Endothelial cell of umbilical vein (primary cell): ENCODE data around the gene PARD3B. TPM values are rescaled to one million over a fixed set of nuclear protein-coding genes. Genes with fewer than 3 reads are reported as not detected.

Experiments
- BruUV-seq: library from RNA; stranded (reverse); fragments of 400-500 nt; replicated peaks from 2 replicates; lab custom pipeline; 2021; lab: Mats Ljungman, UMichigan
- CTCF ChIA-PET: fragments of 300-600, 350-600 bp; sonication (Branson Sonifier 250); formaldehyde crosslinking; loops from one replicate; lab custom pipeline; 2021; ENCODE audit warnings: antibody characterized with exemption, inconsistent platforms; lab: Charles Lee
- POLR2A ChIA-PET: fragments of 300-600, 350-600 bp; sonication (Branson Sonifier 250); formaldehyde crosslinking; loops from one replicate; lab custom pipeline; 2021; ENCODE audit warnings: antibody characterized with exemption, inconsistent platforms; lab: Charles Lee
- DNase-seq: peaks from one replicate; pipeline ENCODE4 v3.0.0-alpha.2; 2011; ENCODE audit warnings: low read depth, low spot score
- FAIRE-seq: peaks from 2 replicates; lab custom pipeline; 2011; peaks lifted over from hg19 to GRCh38; lab: Jason Lieb, UNC
- H2AFZ ChIP-seq: 2 replicates; pipeline ENCODE4 v1.6.0; 2012; ENCODE audit warnings: low read depth, low read length, control low read depth, inconsistent platforms
- H3K27ac ChIP-seq: 2 replicates; pipeline ENCODE4 v1.5.1; 2011; ENCODE audit warnings: low read depth, mild to moderate bottlenecking, control low read depth, low read length, moderate library complexity; ENCODE audit not compliant: insufficient read depth
- H3K27me3 ChIP-seq, 2 experiments: 2 replicates each; pipeline versions ENCODE4 v1.6.0 to v1.6.1; 2011; ENCODE audit warnings: low read length in 2 of 2, mixed read lengths in 1 of 2; ENCODE audit not compliant: control insufficient read depth in 2 of 2, insufficient read depth in 2 of 2
- H3K36me3 ChIP-seq, 2 experiments: 2 replicates in 1 of 2; 3 replicates in 1 of 2; pipeline ENCODE4 v1.5.1; 2011; ENCODE audit warnings: low read length in 2 of 2, mild to moderate bottlenecking in 1 of 2, moderate library complexity in 1 of 2; ENCODE audit not compliant: control insufficient read depth in 2 of 2, insufficient read depth in 2 of 2; ENCODE audit errors: extremely low read depth in 1 of 2
- H3K4me1 ChIP-seq: 3 replicates; pipeline ENCODE4 v1.5.1; 2011; ENCODE audit warnings: mild to moderate bottlenecking, low read length; ENCODE audit not compliant: control insufficient read depth, insufficient read depth; ENCODE audit errors: extremely low read depth
- H3K4me2 ChIP-seq: 2 replicates; pipeline ENCODE4 v1.6.1; 2011; ENCODE audit warnings: low read length, control low read depth, mixed read lengths; ENCODE audit not compliant: insufficient read depth
- H3K4me3 ChIP-seq, 3 experiments: fragments of 200-600 bp in 1 of 3; sonication (generic), shearing (Covaris generic) in 1 of 3; replicated peaks in 1 of 3; 2 replicates each; pipeline ENCODE4 v1.5.1; 2011 to 2016; ENCODE audit warnings: control low read depth in 3 of 3, low read length in 3 of 3, mild to moderate bottlenecking in 2 of 3, inconsistent platforms in 1 of 3, low read depth in 1 of 3, moderate library complexity in 1 of 3; ENCODE audit not compliant: insufficient read depth in 1 of 3
- H3K79me2 ChIP-seq: 2 replicates; pipeline ENCODE4 v1.6.0; 2012; ENCODE audit warnings: low read length, inconsistent platforms; ENCODE audit not compliant: control insufficient read depth, insufficient read depth
- H3K9ac ChIP-seq: replicated peaks from 2 replicates; pipeline ENCODE3; 2011; ENCODE audit warnings: low read length, control low read depth; ENCODE audit not compliant: insufficient read depth; ENCODE audit errors: extremely low read depth
- H3K9me1 ChIP-seq: replicated peaks from 3 replicates; pipeline ENCODE4 v1.6.0; 2011; ENCODE audit warnings: mild to moderate bottlenecking, low read length; ENCODE audit not compliant: control insufficient read depth, insufficient read depth; ENCODE audit errors: extremely low read depth
- H3K9me3 ChIP-seq: replicated peaks from 2 replicates; pipeline ENCODE4 v1.5.1; 2012; ENCODE audit warnings: low read length, inconsistent platforms; ENCODE audit not compliant: control insufficient read depth, insufficient read depth
- H4K20me1 ChIP-seq: replicated peaks from 2 replicates; pipeline ENCODE3; 2011; ENCODE audit warnings: mild to moderate bottlenecking, low read length; ENCODE audit not compliant: control insufficient read depth, insufficient read depth; ENCODE audit errors: extremely low read depth
- CTCF ChIP-seq, 2 donors: IDR thresholded peaks; 1 replicate in 1 of 2; 2 replicates in 1 of 2; pipeline ENCODE4 v1.5.1; 2011; ENCODE audit warnings: low read length in 2 of 2, mild to moderate bottlenecking in 2 of 2, moderate library complexity in 2 of 2, control low read depth in 1 of 2, inconsistent platforms in 1 of 2, low read depth in 1 of 2; ENCODE audit not compliant: insufficient read depth in 1 of 2; ENCODE audit errors: extremely low read depth in 1 of 2
- EZH2 ChIP-seq: IDR thresholded peaks from 2 replicates; pipeline ENCODE4 v1.6.1; 2012; ENCODE audit warnings: borderline replicate concordance, low read depth, mild to moderate bottlenecking, moderate library complexity, low read length, inconsistent platforms; ENCODE audit not compliant: severe bottlenecking
- FOS ChIP-seq: IDR thresholded peaks from 2 replicates; pipeline ENCODE4 v1.6.1; 2011; ENCODE audit warnings: mild to moderate bottlenecking, low read length, moderate library complexity, borderline replicate concordance; ENCODE audit not compliant: insufficient read depth
- GATA2 ChIP-seq: IDR thresholded peaks from 2 replicates; pipeline ENCODE4 v1.7.0; 2011; ENCODE audit warnings: low read depth, mild to moderate bottlenecking, moderate library complexity, mixed read lengths, low read length; ENCODE audit not compliant: insufficient read length, insufficient read depth
- JUN ChIP-seq: IDR thresholded peaks from 2 replicates; pipeline ENCODE4 v1.6.1; 2011; ENCODE audit warnings: borderline replicate concordance, low read depth; ENCODE audit not compliant: insufficient read length, insufficient read depth
- MAX ChIP-seq: IDR thresholded peaks from 2 replicates; pipeline ENCODE4 v1.6.1; 2011; ENCODE audit not compliant: insufficient read depth, insufficient read length
- MYC ChIP-seq: IDR thresholded peaks from one replicate; pipeline ENCODE4 v1.6.1; 2011; ENCODE audit warnings: mild to moderate bottlenecking, low read depth, low read length
- POLR2A ChIP-seq: IDR thresholded peaks from 2 replicates; pipeline ENCODE4 v1.6.1; 2012; ENCODE audit warnings: low read depth, mild to moderate bottlenecking, control low read depth, low read length
- POLR2AphosphoS5 ChIP-seq: IDR thresholded peaks from 2 replicates; pipeline ENCODE4 v1.6.1; 2012; ENCODE audit warnings: low read depth, mild to moderate bottlenecking, control low read depth, low read length, moderate library complexity; ENCODE audit not compliant: insufficient read depth
- dilution Hi-C: fragments of 300-500 bp; cut with MboI; formaldehyde crosslinking; loops from one replicate; pipeline ENCODE4 v1.15.0; 2019; ENCODE audit warnings: low sequenced_read_pairs; ENCODE audit not compliant: extremely low pct_ligation_motif_present
- intact Hi-C: fragments of 100-400 bp; cut with micrococcal nuclease; formaldehyde crosslinking; loops from one replicate; pipeline ENCODE4 v1.10.0; 2022
- polyA plus RNA-seq, 4 experiments: library from polyadenylated mRNA; depleted of rRNA in 3 of 4; stranded (reverse) in 3 of 4; unstranded in 1 of 4; fragments of >200 nt; gene quantifications; 2 replicates each; pipeline versions ENCODE4 v1.2.1 to v1.2.3, GENCODE V29; 2011 to 2012; ENCODE audit warnings: missing spikeins in 1 of 4
- total RNA-seq: library from RNA; stranded (reverse); gene quantifications from 2 replicates; pipeline ENCODE4 v1.2.3, GENCODE V29; 2021

The PARD3B gene
- total and polyA plus RNA-seq, 2 donors (not counting 3 experiments of a cell fraction or from before 2014, with no cell fraction given) = 2.2 to 30.9 TPM

GRCh38 chr2:205060269-205060668, 515.0 kb downstream of the PARD3B start:
- no peaks in the 10 kb centered on the region for H3K9me1 ChIP-seq
- ChIA-PET POLR2A (no interaction called here), CTCF (no interaction called here)
- no peaks in the 10 kb centered on the region for H3K79me2 ChIP-seq
- no peaks in the 10 kb centered on the region for H3K4me1 ChIP-seq
- FAIRE-seq = no peak
- no peak for DNase-seq
- no peak overlapping the region for H3K27ac ChIP-seq
- H3K9me3 ChIP-seq = no peaks in the 10 kb centered on the region
- intact Hi-C loops = no loop called here
- BruUV-seq = no TSS peak
- no peak for TF ChIP-seq POLR2AphosphoS5
- no peak for TF ChIP-seq MAX
- no peak for TF ChIP-seq CTCF (IDR thresholded peaks at IDR 0.05; ENCODE audit: extremely low read depth in 1 of 2, insufficient read depth in 1 of 2, low read depth in 1 of 2, low read length in 2 of 2)
- no peak for TF ChIP-seq POLR2A
- TF ChIP-seq FOS = no peak
- TF ChIP-seq GATA2 = no peak
- TF ChIP-seq MYC = no peak
- no peak for TF ChIP-seq JUN
- TF ChIP-seq EZH2 = no peak
- no peak overlapping the region for H3K4me3 ChIP-seq
- H4K20me1 ChIP-seq = no peaks in the 10 kb centered on the region
- no peak overlapping the region for H3K9ac ChIP-seq
- H3K36me3 ChIP-seq = no peaks in the 10 kb centered on the region
- H2AFZ ChIP-seq = no peak overlapping the region
- H3K4me2 ChIP-seq = no peak overlapping the region
- H3K27me3 ChIP-seq = no peaks in the 10 kb centered on the region
- dilution Hi-C loops = no loop called here
